Hematopoietic multipotent progenitor cell (in vitro differentiated cells): Measurements from ENCODE around the gene C18orf32. TPM values are rescaled to one million over a fixed set of nuclear protein-coding genes. Genes with fewer than 3 reads are reported as not detected.
"Not testable (repeated sequence)": the region's sequence is repeated elsewhere in the genome, so short reads cannot be mapped to it uniquely, and the experiment has no call there.

Experiments
- DNase-seq, 3 donors: peaks; one replicate each; pipeline ENCODE4 v3.0.0-alpha.2; 2011 to 2015; ENCODE audit warnings: low read depth in 2 of 3, low spot score in 2 of 3
- total RNA-seq: library from RNA; depleted of rRNA; stranded (reverse); fragments of >200 nt; gene quantifications from one replicate; pipeline ENCODE4 v1.2.3, GENCODE V29; 2012

C18orf32 gene
- 4.3 TPM for total RNA-seq

GRCh38 chr18:49486953-49487710 lies at the start of gene C18orf32:
Gene C18orf32, minus strand, starts transcription at chr18:49487234. Its CDS starts 3,486 bp downstream, at chr18:49483748.
- DNase-seq, result peak; percentile 81 to 96 (median 94)

- DNase-seq, result no peak
These were observed 48.0 kb upstream of the C18orf32 start for GRCh38 chr18:49534846-49535601.

- no peak for DNase-seq
These were observed 44.7 kb upstream of the C18orf32 start for GRCh38 chr18:49531678-49532153.

GRCh38 chr18:49529596-49529995 lies 42.6 kb upstream of the C18orf32 start:
- no peak for DNase-seq

GRCh38 chr18:49527631-49528327 lies 40.7 kb upstream of the C18orf32 start:
- no peak for DNase-seq

GRCh38 chr18:49525981-49526380 lies 38.9 kb upstream of the C18orf32 start:
- no peak for DNase-seq

GRCh38 chr18:49524951-49525350 lies 37.9 kb upstream of the C18orf32 start:
- DNase-seq, result no peak

GRCh38 chr18:49524349-49524748 lies 37.3 kb upstream of the C18orf32 start:
- no peak for DNase-seq

GRCh38 chr18:49523580-49524093 lies 36.6 kb upstream of the C18orf32 start:
- not testable (repeated sequence) for DNase-seq

GRCh38 chr18:49521216-49521835 lies 34.3 kb upstream of the C18orf32 start:
- DNase-seq, result no peak

- no peak for DNase-seq
These were observed 33.7 kb upstream of the C18orf32 start for GRCh38 chr18:49520661-49521145.

GRCh38 chr18:49519101-49519971 lies 32.3 kb upstream of the C18orf32 start:
- DNase-seq, result no peak

- DNase-seq, result no peak
These were observed 30.4 kb upstream of the C18orf32 start for GRCh38 chr18:49517483-49517882.

- DNase-seq, result no peak
These were observed 28.5 kb upstream of the C18orf32 start for GRCh38 chr18:49515516-49515915.

GRCh38 chr18:49515003-49515402 lies 28.0 kb upstream of the C18orf32 start:
- DNase-seq, result not testable (repeated sequence)

GRCh38 chr18:49514577-49514976 lies 27.5 kb upstream of the C18orf32 start:
- DNase-seq, result no peak

GRCh38 chr18:49512876-49513275 lies 25.8 kb upstream of the C18orf32 start:
- not testable (repeated sequence) for DNase-seq

- DNase-seq, result peak in 2 of 3 donors; percentile 42 to 57
These were observed 23.5 kb upstream of the C18orf32 start for GRCh38 chr18:49510393-49511115.

GRCh38 chr18:49506438-49506837 lies 19.4 kb upstream of the C18orf32 start:
- not testable (repeated sequence) for DNase-seq
